ENCODE results near the gene EIF3CL.
"Not testable (repeated sequence)": the region's sequence is repeated elsewhere in the genome, so short reads cannot be mapped to it uniquely, and the experiment has no call there.

Gene EIF3CL

GRCh38 chr16:28403220-28404072, at the start of gene EIF3CL:
EIF3CL (minus strand) TSS chr16:28403841; CDS start chr16:28403618, 223 bp downstream.
- not testable (repeated sequence) for DNase-seq

GRCh38 chr16:28447081-28447480, 43.4 kb upstream of the EIF3CL start:
- not testable (repeated sequence) for DNase-seq

GRCh38 chr16:28446388-28446787, 42.7 kb upstream of the EIF3CL start:
- DNase-seq = not testable (repeated sequence)

- DNase-seq = not testable (repeated sequence)
Measured at GRCh38 chr16:28443943-28444342, 40.3 kb upstream of the EIF3CL start.

GRCh38 chr16:28438899-28439298, 35.3 kb upstream of the EIF3CL start:
- DNase-seq = peak; percentile 51

- DNase-seq = not testable (repeated sequence)
Measured at GRCh38 chr16:28435340-28435739, 31.7 kb upstream of the EIF3CL start.

- DNase-seq = not testable (repeated sequence)
Measured at GRCh38 chr16:28426060-28426680, 22.5 kb upstream of the EIF3CL start.

GRCh38 chr16:28421071-28421750, 17.6 kb upstream of the EIF3CL start:
- not testable (repeated sequence) for DNase-seq

GRCh38 chr16:28417033-28417432, 13.4 kb upstream of the EIF3CL start:
- not testable (repeated sequence) for DNase-seq

- DNase-seq = not testable (repeated sequence)
Measured at GRCh38 chr16:28414530-28414929, 10.9 kb upstream of the EIF3CL start.

GRCh38 chr16:28413585-28413984, 9.9 kb upstream of the EIF3CL start:
- not testable (repeated sequence) for DNase-seq

GRCh38 chr16:28392054-28392453, 11.6 kb downstream of the EIF3CL start:
- DNase-seq = not testable (repeated sequence)

GRCh38 chr16:28382177-28382867, 21.3 kb downstream of the EIF3CL start:
- DNase-seq = not testable (repeated sequence)

GRCh38 chr16:28377822-28378221, 25.8 kb downstream of the EIF3CL start:
- DNase-seq = not testable (repeated sequence)

- not testable (repeated sequence) for DNase-seq
Measured at GRCh38 chr16:28377108-28377625, 26.5 kb downstream of the EIF3CL start.

- DNase-seq = not testable (repeated sequence)
Measured at GRCh38 chr16:28375115-28375514, 28.5 kb downstream of the EIF3CL start.

- DNase-seq = not testable (repeated sequence)
Measured at GRCh38 chr16:28374281-28374680, 29.4 kb downstream of the EIF3CL start.

GRCh38 chr16:28367926-28368325, 35.7 kb downstream of the EIF3CL start:
- not testable (repeated sequence) for DNase-seq

- not testable (repeated sequence) for DNase-seq
Measured at GRCh38 chr16:28364268-28365173, 39.1 kb downstream of the EIF3CL start.

GRCh38 chr16:28363408-28363807, 40.2 kb downstream of the EIF3CL start, which contains the start of gene NPIPB6:
NPIPB6 (minus strand) TSS chr16:28363508; CDS start chr16:28362822, 686 bp downstream.
- DNase-seq = not testable (repeated sequence)

- not testable (repeated sequence) for DNase-seq
Measured at GRCh38 chr16:28362600-28362999, 41.0 kb downstream of the EIF3CL start.
